MM.1S (cell line): ENCODE data around the gene SPRYD3.
A peak's percentile ranks its signal among the peaks of the same experiment; 100 is the strongest.

ENCODE experiments used
- DNase-seq: peaks from one replicate; pipeline ENCODE4 v3.0.0-alpha.2; 2015
- H2AFZ ChIP-seq: fragments of 300-600 bp; sonication (generic); 2 replicates; pipeline ENCODE4 v1.6.0; 2016; ENCODE audit warnings: antibody characterized with exemption, low read length
- H3F3A ChIP-seq: fragments of 300-600 bp; sonication (generic); 2 replicates; pipeline ENCODE4 v1.6.1; 2016; ENCODE audit warnings: mild to moderate bottlenecking, antibody characterized with exemption, low read length, moderate library complexity, mixed read lengths; ENCODE audit not compliant: insufficient read depth
- H3K27ac ChIP-seq: fragments of 300-600 bp; sonication (generic); 2 replicates; pipeline ENCODE4 v1.5.1; 2016; ENCODE audit warnings: mild to moderate bottlenecking, low read length
- H3K27me3 ChIP-seq: fragments of 300-600 bp; sonication (generic); replicated peaks from 2 replicates; pipeline ENCODE4 v1.6.0; 2016; ENCODE audit warnings: low read length; ENCODE audit not compliant: insufficient read depth
- H3K36me3 ChIP-seq: fragments of 300-600 bp; sonication (generic); replicated peaks from 2 replicates; pipeline ENCODE4 v1.6.1; 2016; ENCODE audit warnings: mild to moderate bottlenecking, low read length, mixed read lengths; ENCODE audit not compliant: insufficient read depth
- H3K4me1 ChIP-seq: fragments of 300-600 bp; sonication (generic); 2 replicates; pipeline ENCODE4 v1.6.1; 2016; ENCODE audit warnings: low read length, mixed read lengths
- H3K4me2 ChIP-seq: fragments of 300-600 bp; sonication (generic); 2 replicates; pipeline ENCODE4 v1.6.0; 2016; ENCODE audit warnings: low read depth, low read length
- H3K4me3 ChIP-seq: fragments of 300-600 bp; sonication (generic); 2 replicates; pipeline ENCODE4 v1.5.1; 2016; ENCODE audit warnings: low read length, mixed read lengths
- H3K79me2 ChIP-seq: fragments of 300-600 bp; sonication (generic); 2 replicates; pipeline ENCODE4 v1.6.1; 2016; ENCODE audit warnings: mixed run types, low read length, mixed read lengths
- H3K9ac ChIP-seq: fragments of 300-600 bp; sonication (generic); 2 replicates; pipeline ENCODE4 v1.6.1; 2016; ENCODE audit warnings: low read length, mixed read lengths
- H3K9me2 ChIP-seq: fragments of 300-600 bp; sonication (generic); replicated peaks from 2 replicates; pipeline ENCODE4 v1.6.1; 2016; ENCODE audit warnings: mild to moderate bottlenecking, low read length, mixed read lengths; ENCODE audit not compliant: insufficient read depth
- H3K9me3 ChIP-seq: fragments of 300-600 bp; sonication (generic); replicated peaks from 2 replicates; pipeline ENCODE4 v1.6.1; 2016; ENCODE audit warnings: mild to moderate bottlenecking, low read length, mixed read lengths; ENCODE audit not compliant: insufficient read depth
- H4K20me1 ChIP-seq: fragments of 300-600 bp; sonication (generic); 2 replicates; pipeline ENCODE4 v1.6.1; 2016; ENCODE audit warnings: mild to moderate bottlenecking, low read length, moderate library complexity, mixed read lengths; ENCODE audit not compliant: insufficient read depth
- CTCF ChIP-seq: fragments of 300-600 bp; sonication (generic); IDR thresholded peaks from 2 replicates; pipeline ENCODE4 v1.5.1; 2016; ENCODE audit warnings: antibody characterized with exemption, low read length, mixed read lengths
- EZH2 ChIP-seq: fragments of 300-600 bp; sonication (generic); optimal IDR thresholded peaks from 2 replicates; pipeline ENCODE3; 2017; ENCODE audit warnings: low read depth, mild to moderate bottlenecking, antibody characterized with exemption, low read length, mixed read lengths
- EZH2phosphoT487 ChIP-seq: fragments of 300-600 bp; sonication (generic); IDR thresholded peaks from 2 replicates; pipeline ENCODE4 v1.6.1; 2018; ENCODE audit warnings: antibody characterized with exemption, low read length

The SPRYD3 gene

GRCh38 chr12:53053218-53054111 lies 25.7 kb downstream of the SPRYD3 start:
- Histone ChIP-seq H3K79me2 (no peaks in the 10 kb centered on the region), H3K4me2 (peak overlapping the region; percentile 72), H3K9ac (peak overlapping the region; percentile 85), H3K4me1 (0 out of 2 replicates have a peak, but pooled peaks cover 5% of the 10 kb centered on the region), H3K27ac (peak overlapping the region; percentile 88; the same call in 1 of the 2 replicates), H2AFZ (peak overlapping the region; percentile 93), H3K9me2 (no peaks in the 10 kb centered on the region), H3K27me3 (no peaks in the 10 kb centered on the region), H4K20me1 (no peaks in the 10 kb centered on the region), H3K4me3 (peak overlapping the region; percentile 95), H3K36me3 (no peaks in the 10 kb centered on the region), H3F3A (peaks cover 12% of the 10 kb centered on the region; the same call in 1 of the 2 replicates), H3K9me3 (no peaks in the 10 kb centered on the region)
- peak; percentile 95 for TF ChIP-seq CTCF
- no peak for TF ChIP-seq EZH2phosphoT487
- peak; percentile 73 for DNase-seq

GRCh38 chr12:53052419-53053217 lies 26.6 kb downstream of the SPRYD3 start:
- H3F3A ChIP-seq, result peaks cover 12% of the 10 kb centered on the region; the same call in 1 of the 2 replicates
- no peak overlapping the region for H2AFZ ChIP-seq
- H3K27me3 ChIP-seq, result no peaks in the 10 kb centered on the region
- no peaks in the 10 kb centered on the region for H3K9me3 ChIP-seq
- 0 out of 2 replicates have a peak, but pooled peaks cover 5% of the 10 kb centered on the region for H3K4me1 ChIP-seq
- no peak for TF ChIP-seq EZH2
- no peak for TF ChIP-seq CTCF
- no peak for TF ChIP-seq EZH2phosphoT487
- no peaks in the 10 kb centered on the region for H3K9me2 ChIP-seq
- no peaks in the 10 kb centered on the region for H3K79me2 ChIP-seq
- H4K20me1 ChIP-seq, result no peaks in the 10 kb centered on the region
- H3K4me3 ChIP-seq, result no peak overlapping the region
- DNase-seq, result no peak
- H3K36me3 ChIP-seq, result no peaks in the 10 kb centered on the region
- H3K9ac ChIP-seq, result no peak overlapping the region
- no peak overlapping the region for H3K27ac ChIP-seq
- no peak overlapping the region for H3K4me2 ChIP-seq

- H3K27me3 ChIP-seq, result no peaks in the 10 kb centered on the region
- H3K27ac ChIP-seq, result no peak overlapping the region
- 0 out of 2 replicates have a peak, but pooled peaks cover 5% of the 10 kb centered on the region for H3K4me1 ChIP-seq
- H4K20me1 ChIP-seq, result no peaks in the 10 kb centered on the region
- H2AFZ ChIP-seq, result no peak overlapping the region
- no peaks in the 10 kb centered on the region for H3K9me2 ChIP-seq
- H3K9ac ChIP-seq, result no peak overlapping the region
- no peak overlapping the region for H3K4me3 ChIP-seq
- no peaks in the 10 kb centered on the region for H3K36me3 ChIP-seq
- no peak for TF ChIP-seq EZH2phosphoT487
- TF ChIP-seq EZH2, result no peak
- TF ChIP-seq CTCF, result no peak
- DNase-seq, result no peak
- H3K4me2 ChIP-seq, result no peak overlapping the region
- H3F3A ChIP-seq, result peaks cover 12% of the 10 kb centered on the region; the same call in 1 of the 2 replicates
- H3K79me2 ChIP-seq, result no peaks in the 10 kb centered on the region
- H3K9me3 ChIP-seq, result no peaks in the 10 kb centered on the region
Measured at GRCh38 chr12:53051881-53052412, 27.2 kb downstream of the SPRYD3 start.
